LNCAP (cell line): ENCODE measurements around the gene WNT11.

Experiments
- CTCF ChIP-seq: fragments of 450-650 bp; IDR thresholded peaks from 2 replicates; pipeline ENCODE4 v1.5.1; 2017; ENCODE audit warnings: mild to moderate bottlenecking

Gene WNT11

GRCh38 chr11:76215941-76216340 lies 9.6 kb upstream of the WNT11 start:
- no peak for TF ChIP-seq CTCF

GRCh38 chr11:76214968-76215548 lies 8.8 kb upstream of the WNT11 start:
- TF ChIP-seq CTCF = no peak

- no peak for TF ChIP-seq CTCF
These were observed 7.9 kb upstream of the WNT11 start for GRCh38 chr11:76214186-76214585.

- no peak for TF ChIP-seq CTCF
These were observed 6.1 kb upstream of the WNT11 start for GRCh38 chr11:76212086-76213035.

- TF ChIP-seq CTCF = no peak
These were observed 4.9 kb upstream of the WNT11 start for GRCh38 chr11:76210931-76211851.

GRCh38 chr11:76209973-76210930 lies 4.0 kb upstream of the WNT11 start:
- TF ChIP-seq CTCF = no peak
